ENCODE results near the gene DDX25.

DNA sequence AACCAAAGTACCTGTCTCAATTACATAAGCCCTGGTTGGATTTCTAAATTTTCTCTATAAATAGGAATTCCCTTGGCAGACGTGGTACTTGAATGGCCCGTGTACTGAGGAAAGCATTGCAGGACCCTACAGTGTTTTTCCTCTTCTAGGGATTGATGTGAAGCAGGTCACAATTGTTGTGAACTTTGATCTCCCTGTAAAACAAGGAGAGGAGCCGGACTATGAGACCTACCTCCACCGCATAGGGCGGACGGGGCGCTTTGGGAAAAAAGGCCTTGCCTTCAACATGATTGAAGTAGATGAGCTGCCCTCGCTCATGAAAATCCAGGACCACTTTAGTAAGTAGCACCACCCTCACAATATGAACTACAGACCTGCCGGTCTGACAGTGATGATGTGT is 16.7 kb downstream of the DDX25 start:
- TF ChIP-seq, protein P1, sequence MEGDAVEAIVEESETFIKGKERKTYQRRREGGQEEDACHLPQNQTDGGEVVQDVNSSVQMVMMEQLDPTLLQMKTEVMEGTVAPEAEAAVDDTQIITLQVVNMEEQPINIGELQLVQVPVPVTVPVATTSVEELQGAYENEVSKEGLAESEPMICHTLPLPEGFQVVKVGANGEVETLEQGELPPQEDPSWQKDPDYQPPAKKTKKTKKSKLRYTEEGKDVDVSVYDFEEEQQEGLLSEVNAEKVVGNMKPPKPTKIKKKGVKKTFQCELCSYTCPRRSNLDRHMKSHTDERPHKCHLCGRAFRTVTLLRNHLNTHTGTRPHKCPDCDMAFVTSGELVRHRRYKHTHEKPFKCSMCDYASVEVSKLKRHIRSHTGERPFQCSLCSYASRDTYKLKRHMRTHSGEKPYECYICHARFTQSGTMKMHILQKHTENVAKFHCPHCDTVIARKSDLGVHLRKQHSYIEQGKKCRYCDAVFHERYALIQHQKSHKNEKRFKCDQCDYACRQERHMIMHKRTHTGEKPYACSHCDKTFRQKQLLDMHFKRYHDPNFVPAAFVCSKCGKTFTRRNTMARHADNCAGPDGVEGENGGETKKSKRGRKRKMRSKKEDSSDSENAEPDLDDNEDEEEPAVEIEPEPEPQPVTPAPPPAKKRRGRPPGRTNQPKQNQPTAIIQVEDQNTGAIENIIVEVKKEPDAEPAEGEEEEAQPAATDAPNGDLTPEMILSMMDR (IDR thresholded peaks at IDR 0.05; ENCODE audit: low read depth, low read length): no peak
- no peak for TF ChIP-seq POLR2A (IDR thresholded peaks at IDR 0.05; ENCODE audit: extremely low read depth, insufficient read length)
- TF ChIP-seq, protein P2, sequence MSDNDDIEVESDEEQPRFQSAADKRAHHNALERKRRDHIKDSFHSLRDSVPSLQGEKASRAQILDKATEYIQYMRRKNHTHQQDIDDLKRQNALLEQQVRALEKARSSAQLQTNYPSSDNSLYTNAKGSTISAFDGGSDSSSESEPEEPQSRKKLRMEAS (IDR thresholded peaks at IDR 0.05; ENCODE audit: low read depth, low read length): no peak
- TF ChIP-seq MYC (IDR thresholded peaks at IDR 0.05; ENCODE audit: low read depth, low read length): no peak

All from NB4 (cell line).